ENCODE data around the gene ARL8A. TPM values are rescaled to one million over a fixed set of nuclear protein-coding genes. Genes with fewer than 3 reads are reported as not detected.
"Not testable (repeated sequence)": the region's sequence is repeated elsewhere in the genome, so short reads cannot be mapped to it uniquely, and the experiment has no call there.

ARL8A gene
- total RNA-seq, 1 donor from 2014 or later: 64.6 TPM

DNA sequence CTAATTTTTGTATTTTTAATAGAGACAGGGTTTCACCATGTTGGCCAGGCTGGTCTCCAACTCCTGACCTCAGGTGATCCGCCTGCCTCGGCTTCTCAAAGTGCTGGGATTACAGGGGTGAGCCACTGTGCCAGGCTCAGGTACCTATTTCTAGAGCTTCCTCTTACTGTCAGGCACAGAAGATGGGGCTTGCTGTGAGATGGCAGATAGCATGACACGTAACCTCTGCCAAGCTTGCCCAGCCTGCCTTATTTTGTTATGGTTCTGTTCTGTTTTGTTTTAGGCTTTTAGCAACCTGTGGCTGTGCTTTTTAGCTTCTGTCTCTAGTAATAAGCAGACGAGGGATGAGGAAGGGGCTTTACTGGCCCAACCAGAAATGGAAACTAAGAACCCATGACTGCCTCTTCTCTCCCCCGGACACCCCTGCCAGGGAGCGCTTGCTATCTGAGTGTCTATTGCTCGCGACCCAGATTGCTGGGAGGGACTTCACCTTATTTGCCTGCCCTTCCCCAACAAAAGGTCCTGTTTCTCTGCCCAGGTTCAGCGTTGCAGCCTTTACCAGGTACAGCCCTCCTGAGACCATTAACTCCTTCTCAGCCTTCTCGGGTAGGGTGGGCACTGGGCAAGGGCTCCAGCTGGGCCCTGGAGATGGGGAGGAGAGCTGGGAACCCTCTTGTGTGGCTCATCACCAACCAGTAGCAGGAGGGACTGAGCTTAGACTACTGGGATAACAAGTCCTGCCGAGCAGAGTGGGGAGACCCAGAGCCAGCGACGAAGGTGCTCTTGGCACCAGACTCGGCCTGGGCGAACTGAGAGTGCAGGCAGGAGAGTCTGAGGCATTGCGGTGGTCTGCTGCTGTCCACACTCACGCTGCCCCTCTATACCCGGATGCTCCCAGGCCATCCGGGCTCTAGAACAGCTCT, 35.6 kb upstream of the ARL8A start:
- DNase-seq (ENCODE audit: missing footprints) (no peak), ATAC-seq (no peak)
- intact Hi-C loops (cut with DNase I): no loop called here

DNA sequence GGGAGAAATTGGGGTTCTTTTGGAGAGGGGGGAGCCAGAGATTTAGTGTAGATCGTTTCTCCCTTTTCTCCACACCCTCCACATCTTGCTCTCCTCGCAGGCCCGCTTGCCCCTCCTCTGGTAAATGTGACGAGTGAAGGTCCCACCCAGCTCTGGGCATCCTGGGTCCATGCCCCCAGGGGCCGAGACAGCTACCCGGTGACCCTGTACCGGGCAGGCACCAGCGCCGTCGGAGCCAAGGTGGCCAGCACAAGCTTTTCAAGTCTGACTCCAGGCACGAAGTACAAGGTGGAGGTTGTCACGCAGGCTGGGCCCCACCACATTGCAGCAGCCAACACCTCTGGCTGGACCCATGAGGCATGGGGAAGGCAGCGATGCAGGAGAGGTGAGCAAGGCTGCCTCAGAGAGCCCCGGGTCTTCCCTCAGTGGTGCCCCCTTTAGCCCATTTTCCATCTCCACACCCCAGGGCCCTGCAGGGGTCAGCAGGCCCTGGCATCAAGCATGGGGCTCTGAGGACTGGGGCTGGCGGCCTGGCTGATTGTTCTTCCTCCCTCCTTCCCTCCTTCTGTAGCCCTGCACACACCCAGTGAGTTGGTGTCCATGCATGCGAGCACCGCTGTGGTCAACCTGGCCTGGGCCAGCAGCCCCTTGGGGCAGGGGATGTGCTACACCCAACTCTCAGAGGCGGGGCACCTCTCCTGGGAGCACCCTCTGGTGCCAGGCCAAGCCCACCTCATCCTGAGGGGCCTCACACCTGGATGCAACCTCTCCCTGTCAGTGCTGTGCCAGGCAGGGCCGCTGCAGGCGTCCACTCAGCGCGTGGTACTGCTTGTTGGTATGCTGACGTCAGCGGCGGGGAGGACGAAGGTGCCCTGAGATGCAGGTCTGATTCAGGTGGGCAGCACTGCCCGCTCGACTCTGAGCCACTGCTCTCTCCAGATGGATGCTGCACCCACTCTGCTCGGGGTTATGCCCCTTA, 32.7 kb upstream of the ARL8A start:
- intact Hi-C loops (cut with DNase I): no loop called here
- no peak for DNase-seq (ENCODE audit: missing footprints)
- no peak for ATAC-seq

- DNase-seq (ENCODE audit: missing footprints) (no peak), ATAC-seq (no peak)
- intact Hi-C loops (cut with DNase I): no loop called here
Observed at GRCh38 chr1:202173993-202174392, 29.5 kb upstream of the ARL8A start.

- intact Hi-C loops (cut with DNase I): no loop called here
- no peak for DNase-seq (ENCODE audit: missing footprints)
- peak; percentile 3 for ATAC-seq
Observed at GRCh38 chr1:202172015-202172355, 27.4 kb upstream of the ARL8A start.

- ATAC-seq (peak; percentile 11), DNase-seq (ENCODE audit: missing footprints) (no peak)
- intact Hi-C loops (cut with DNase I): no loop called here
Observed at GRCh38 chr1:202171292-202172014, 26.9 kb upstream of the ARL8A start.

DNA sequence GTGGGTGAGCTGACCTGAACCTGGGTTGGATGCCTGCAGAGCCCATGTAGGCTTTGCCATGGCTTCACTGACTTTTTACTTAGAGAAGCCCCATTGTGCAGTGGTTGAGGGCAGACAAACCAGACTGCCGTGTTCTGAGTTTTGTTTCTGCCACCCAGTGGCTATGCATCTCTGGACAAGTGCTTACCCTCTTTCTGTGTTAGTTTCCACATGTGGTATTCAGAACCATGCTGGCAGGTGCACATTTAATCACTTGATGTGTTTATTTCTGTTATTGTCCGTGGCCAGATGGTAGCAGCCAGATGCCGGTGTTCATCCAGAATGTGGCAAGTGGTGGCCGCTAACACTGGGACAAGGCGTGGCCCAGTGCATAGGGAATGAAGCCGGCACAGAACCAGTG, 26.2 kb upstream of the ARL8A start:
- intact Hi-C loops (cut with DNase I): no loop called here
- no peak for DNase-seq (ENCODE audit: missing footprints)
- no peak for ATAC-seq

DNA sequence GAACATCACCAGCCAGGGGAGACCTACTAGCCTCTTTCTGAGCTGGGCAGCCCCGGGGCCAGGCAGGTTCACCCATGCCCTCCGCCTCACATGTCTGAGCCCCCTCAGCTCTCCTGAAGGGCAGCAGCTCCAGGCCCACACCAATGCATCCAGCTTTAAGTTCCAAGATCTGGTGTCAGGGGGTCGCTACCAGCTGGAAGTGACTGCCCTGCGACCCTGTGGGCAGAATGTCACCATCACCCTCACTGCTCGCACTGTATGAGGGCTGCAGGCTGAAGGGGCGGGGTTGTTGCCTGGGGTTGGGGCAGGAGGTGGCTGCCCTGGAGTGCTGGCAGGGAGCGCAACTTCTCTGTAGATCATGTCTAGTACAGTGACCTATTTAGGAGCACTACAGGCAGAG, 24.3 kb upstream of the ARL8A start:
- intact Hi-C loops (cut with DNase I): no loop called here
- DNase-seq (ENCODE audit: missing footprints): no peak
- no peak for ATAC-seq

GRCh38 chr1:202167708-202168415, 23.3 kb upstream of the ARL8A start:
- intact Hi-C loops (cut with DNase I): no loop called here
- no peak for DNase-seq (ENCODE audit: missing footprints)
- no peak for ATAC-seq

- ATAC-seq; DNase-seq (ENCODE audit: missing footprints); intact Hi-C loops (cut with DNase I): not testable (repeated sequence)
Observed at GRCh38 chr1:202167054-202167453, 22.5 kb upstream of the ARL8A start.

DNA sequence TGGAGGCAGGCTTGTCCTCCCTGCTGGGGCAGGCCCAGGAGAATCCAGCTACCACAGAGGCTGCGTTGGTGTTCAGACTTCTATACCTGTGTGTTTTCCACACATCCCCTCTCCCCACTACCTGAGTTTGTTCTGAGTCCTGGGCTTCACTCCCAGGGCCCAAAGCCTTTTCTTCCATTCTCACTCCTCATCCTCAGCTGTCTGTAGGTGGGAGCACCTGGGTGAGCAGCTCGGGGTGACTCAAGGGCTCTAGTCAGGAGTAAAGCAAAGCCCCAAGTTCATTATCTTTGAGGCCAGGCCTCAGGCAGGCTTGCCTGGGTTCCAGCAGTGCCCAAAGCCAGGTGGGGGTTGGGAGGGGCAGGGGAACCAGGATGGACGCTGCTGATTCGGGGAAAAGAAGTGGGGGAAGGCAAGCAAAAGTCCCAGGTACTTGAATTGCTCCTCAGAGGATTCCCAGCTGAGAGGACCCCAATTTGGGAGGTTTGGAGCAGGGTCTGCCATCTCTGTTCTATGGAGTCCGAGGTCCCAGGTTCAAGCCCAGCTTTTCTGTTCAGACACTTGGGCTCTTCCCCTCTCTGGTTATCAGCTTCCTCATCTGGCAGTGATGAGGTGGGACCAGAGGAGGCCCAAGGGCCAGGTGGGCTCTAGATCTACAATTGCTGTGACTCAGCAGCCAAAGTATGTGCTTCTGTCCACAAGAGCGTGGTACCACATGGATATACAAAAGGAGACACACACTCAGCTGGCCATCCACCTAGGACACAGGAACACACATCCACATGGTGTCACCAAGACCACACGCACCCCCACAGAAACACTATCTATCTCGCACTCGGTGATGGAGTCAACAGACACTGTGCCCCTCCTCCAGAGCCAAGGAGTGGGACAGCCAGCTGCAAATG, 21.7 kb upstream of the ARL8A start:
- no peak for DNase-seq (ENCODE audit: missing footprints)
- no peak for ATAC-seq
- intact Hi-C loops (cut with DNase I): no loop called here

- intact Hi-C loops (cut with DNase I): no loop called here
- ATAC-seq (no peak), DNase-seq (ENCODE audit: missing footprints) (no peak)
Observed at GRCh38 chr1:202165267-202165941, 20.9 kb upstream of the ARL8A start.

- intact Hi-C loops (cut with DNase I): no loop called here
- DNase-seq (ENCODE audit: missing footprints) (no peak), ATAC-seq (no peak)
Observed at GRCh38 chr1:202164271-202165037, 19.9 kb upstream of the ARL8A start.

- no peak for ATAC-seq
- DNase-seq (ENCODE audit: missing footprints): no peak
- intact Hi-C loops (cut with DNase I): no loop called here
Observed at GRCh38 chr1:202163281-202164270, 19.0 kb upstream of the ARL8A start.

GRCh38 chr1:202162418-202163280, 18.1 kb upstream of the ARL8A start:
- ATAC-seq: no peak
- intact Hi-C loops (cut with DNase I): no loop called here
- DNase-seq (ENCODE audit: missing footprints): no peak
